Measurements from ENCODE around the gene GNG7.
A peak's percentile ranks its signal among the peaks of the same experiment; 100 is the strongest.
"Not testable (repeated sequence)": the region's sequence is repeated elsewhere in the genome, so short reads cannot be mapped to it uniquely, and the experiment has no call there.

GNG7 gene

GRCh38 chr19:2600914-2601870, 101.3 kb downstream of the GNG7 start:
- no peak for DNase-seq (ENCODE audit: low read depth)

- no peak for DNase-seq (ENCODE audit: low read depth)
Observed at GRCh38 chr19:2594319-2594718, 108.2 kb downstream of the GNG7 start.

DNA sequence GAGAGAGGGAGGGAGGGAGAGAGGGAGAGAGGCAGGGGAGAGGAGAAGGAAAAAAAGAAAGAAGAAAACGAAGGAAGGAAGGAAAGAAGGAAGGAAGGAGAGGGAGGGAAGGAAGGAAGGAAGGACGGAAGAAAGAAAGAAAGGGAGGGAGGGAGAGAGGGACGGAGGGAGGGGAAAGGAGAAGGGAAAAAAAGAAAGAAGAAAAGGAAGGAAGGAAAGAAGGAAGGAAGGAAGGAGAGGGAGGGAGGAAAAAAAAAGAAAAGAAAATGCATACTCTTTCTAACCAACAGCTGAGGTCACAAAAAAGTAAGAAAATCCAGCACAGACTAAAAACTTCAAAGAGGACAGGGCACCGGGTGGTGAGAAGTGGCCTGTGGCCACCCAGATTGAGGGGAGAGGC, 109.7 kb downstream of the GNG7 start:
- no peak for DNase-seq (ENCODE audit: low read depth)

DNA sequence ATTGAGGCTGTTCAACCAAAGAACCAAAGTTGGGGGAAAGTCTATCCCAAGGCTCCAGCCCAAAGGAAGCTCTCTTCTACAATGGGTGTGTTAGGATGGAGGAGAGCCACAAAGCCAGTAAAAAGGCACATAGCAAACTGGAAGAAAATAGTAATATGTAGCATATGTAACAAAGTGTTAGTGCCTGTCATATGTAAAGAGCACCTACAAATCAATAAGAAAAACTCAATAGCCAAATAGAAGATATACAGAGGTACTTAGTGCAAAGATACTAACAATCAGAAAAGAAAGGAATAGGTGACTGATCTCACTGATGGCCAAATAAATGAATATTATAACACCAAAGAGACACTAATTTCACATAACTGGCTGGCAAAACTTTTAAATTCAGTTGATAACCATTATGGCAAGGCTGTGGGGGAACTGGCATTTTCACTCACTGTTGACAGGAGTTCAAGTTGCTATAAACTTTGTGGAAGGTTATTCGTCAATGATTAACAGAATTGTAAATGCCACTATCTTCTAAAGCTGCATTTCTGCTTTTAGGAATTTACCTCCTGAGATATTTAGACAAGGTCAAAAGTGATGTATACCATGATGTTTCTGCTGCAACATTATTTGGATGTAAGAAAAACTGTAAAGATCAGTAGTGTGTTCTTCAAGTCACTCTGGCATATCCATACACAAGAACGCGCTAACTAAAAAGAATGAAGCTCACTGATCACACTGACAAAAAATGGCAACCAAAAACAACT, 110.8 kb downstream of the GNG7 start:
- no peak for DNase-seq (ENCODE audit: low read depth)

DNA sequence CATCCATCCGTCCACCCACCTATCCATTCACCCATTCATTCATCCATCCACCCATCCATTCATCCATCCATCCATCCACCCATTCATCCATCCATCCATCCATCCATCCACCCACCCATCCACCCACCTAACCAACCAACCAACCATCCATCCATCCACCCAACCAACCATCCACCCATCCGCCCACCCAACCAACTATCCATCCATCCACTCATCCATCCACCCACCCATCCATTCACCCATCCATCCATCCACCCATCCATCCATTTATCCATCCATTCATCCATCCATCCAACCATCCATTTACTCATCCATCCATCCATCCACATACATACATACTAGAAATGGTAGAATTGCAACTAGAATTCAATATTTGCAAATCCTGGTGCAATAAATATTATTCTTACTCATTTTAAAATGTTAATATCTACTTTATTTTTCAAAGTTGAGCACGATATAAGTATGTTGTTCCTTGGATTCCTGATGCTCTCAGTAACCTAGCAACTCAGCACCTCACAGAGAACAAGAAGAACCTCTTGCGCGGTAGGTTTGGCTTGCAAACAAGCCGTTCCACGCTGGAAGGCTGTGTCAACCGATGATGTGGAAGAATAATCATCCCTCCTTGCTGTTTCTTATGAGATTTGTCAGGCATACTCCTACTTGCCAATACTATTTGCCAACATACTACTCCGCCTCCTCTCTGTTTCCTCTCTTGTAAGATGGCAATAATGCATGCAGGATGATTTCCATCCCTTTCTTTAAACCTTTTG, 111.7 kb downstream of the GNG7 start:
- no peak for DNase-seq (ENCODE audit: low read depth)

DNA sequence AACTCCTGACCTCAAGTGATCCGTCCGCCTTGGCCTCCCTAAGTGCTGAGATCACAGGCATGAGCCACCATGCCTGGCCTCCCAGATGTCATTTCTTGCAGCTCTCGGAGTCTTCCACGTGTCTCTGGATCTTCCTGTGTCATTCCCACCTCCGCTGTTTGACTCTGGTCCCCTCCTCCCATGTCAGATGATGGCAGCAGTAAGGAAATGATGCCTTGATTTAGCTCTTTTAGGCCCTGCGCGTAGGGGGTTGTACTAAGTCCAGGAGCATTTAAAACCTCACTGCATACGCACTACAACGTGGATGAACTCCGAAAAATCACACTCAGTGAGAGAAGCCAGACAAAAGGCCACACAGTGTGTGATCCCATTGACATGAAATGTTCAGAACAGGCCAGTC, 113.1 kb downstream of the GNG7 start:
- no peak for DNase-seq (ENCODE audit: low read depth)

- DNase-seq (ENCODE audit: low read depth), result no peak
Observed at GRCh38 chr19:2588081-2588777, 114.3 kb downstream of the GNG7 start.

- DNase-seq (ENCODE audit: low read depth), result no peak
Observed at GRCh38 chr19:2587001-2587719, 115.3 kb downstream of the GNG7 start.

- no peak for DNase-seq (ENCODE audit: low read depth)
Observed at GRCh38 chr19:2586196-2586595, 116.3 kb downstream of the GNG7 start.

GRCh38 chr19:2584002-2584401, 118.5 kb downstream of the GNG7 start:
- DNase-seq (ENCODE audit: low read depth), result no peak

- no peak for DNase-seq (ENCODE audit: low read depth)
Observed at GRCh38 chr19:2582984-2583956, 119.2 kb downstream of the GNG7 start.

DNA sequence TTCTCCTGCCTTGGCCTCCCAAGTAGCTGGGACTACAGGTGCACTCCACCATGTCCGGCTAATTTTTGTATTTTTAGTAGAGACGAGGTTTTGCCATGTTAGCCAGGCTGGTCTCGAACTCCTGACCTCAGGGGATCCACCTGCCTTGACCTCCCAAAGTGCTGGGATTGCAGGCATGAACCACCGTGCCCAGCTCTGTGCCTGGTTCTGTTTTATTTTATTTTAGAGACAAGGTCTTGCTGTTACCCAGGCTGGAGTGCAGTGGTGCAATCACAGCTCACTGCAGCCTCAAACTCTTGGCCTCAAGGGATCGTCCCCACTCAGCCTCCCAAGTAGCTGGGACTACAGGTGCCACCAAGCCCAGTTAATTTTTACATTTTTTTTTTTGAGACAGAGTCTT, 122.1 kb downstream of the GNG7 start:
- DNase-seq (ENCODE audit: low read depth), result not testable (repeated sequence)

GRCh38 chr19:2579678-2580280, 122.7 kb downstream of the GNG7 start:
- no peak for DNase-seq (ENCODE audit: low read depth)

GRCh38 chr19:2578901-2579677, 123.4 kb downstream of the GNG7 start:
- DNase-seq (ENCODE audit: low read depth), result peak; percentile 33

DNA sequence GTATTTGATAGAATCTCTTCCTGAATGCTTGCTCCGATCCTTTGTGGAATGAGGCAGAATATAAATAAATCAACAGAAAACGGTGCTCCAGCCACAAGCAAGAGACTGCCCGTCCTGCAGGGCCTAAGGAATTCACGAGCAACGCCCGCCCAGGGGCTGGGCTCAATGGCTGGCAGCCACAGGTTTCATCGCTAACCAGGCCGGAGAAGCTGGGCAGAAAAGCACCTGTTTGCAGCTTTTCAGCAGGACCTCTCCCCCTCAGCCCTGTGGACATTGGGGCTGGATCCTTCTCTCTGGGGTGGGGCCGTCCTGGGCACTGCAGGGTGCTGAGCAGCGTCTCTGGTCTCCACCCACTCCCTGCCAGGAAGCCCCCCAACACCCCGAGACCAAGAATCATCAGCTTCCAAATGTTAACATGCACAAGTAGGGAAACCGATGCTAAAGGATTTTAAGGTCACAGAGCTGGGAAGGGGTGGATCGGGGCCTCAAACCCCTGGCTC, 124.1 kb downstream of the GNG7 start:
- DNase-seq (ENCODE audit: low read depth), result no peak

- no peak for DNase-seq (ENCODE audit: low read depth)
Observed at GRCh38 chr19:2577722-2578335, 124.7 kb downstream of the GNG7 start.

GRCh38 chr19:2575734-2576481, 126.6 kb downstream of the GNG7 start:
- DNase-seq (ENCODE audit: low read depth), result no peak
